T-helper 1 cell treated with Interleukin-12 subunit alpha and Interleukin-12 subunit beta and Interleukin-4 antibody, amounts not matched to agents 30 μg/mL and 1 μg/mL, for 36 hours (primary cell): ENCODE measurements around the gene ZNF575.
A peak's percentile ranks its signal among the peaks of the same experiment; 100 is the strongest.
"Not testable (repeated sequence)": the region's sequence is repeated elsewhere in the genome, so short reads cannot be mapped to it uniquely, and the experiment has no call there.

Source experiments
- H3K27ac Mint-ChIP-seq: one replicate; pipeline ENCODE4 v1.8.0; 2021; ENCODE audit warnings: mild to moderate bottlenecking, mixed read lengths
- H3K27me3 Mint-ChIP-seq: one replicate; pipeline ENCODE4 v1.8.0; 2021; ENCODE audit warnings: low read depth, mixed read lengths
- H3K36me3 Mint-ChIP-seq: one replicate; pipeline ENCODE4 v1.8.0; 2021; ENCODE audit warnings: low read depth, mixed read lengths
- H3K4me1 Mint-ChIP-seq: one replicate; pipeline ENCODE4 v1.8.0; 2021; ENCODE audit warnings: low read depth, mixed read lengths
- H3K4me3 Mint-ChIP-seq: one replicate; pipeline ENCODE4 v1.8.0; 2021; ENCODE audit warnings: mild to moderate bottlenecking, moderate library complexity, mixed read lengths
- H3K9me3 Mint-ChIP-seq: one replicate; pipeline ENCODE4 v1.8.0; 2021; ENCODE audit warnings: mixed read lengths

The ZNF575 gene

DNA sequence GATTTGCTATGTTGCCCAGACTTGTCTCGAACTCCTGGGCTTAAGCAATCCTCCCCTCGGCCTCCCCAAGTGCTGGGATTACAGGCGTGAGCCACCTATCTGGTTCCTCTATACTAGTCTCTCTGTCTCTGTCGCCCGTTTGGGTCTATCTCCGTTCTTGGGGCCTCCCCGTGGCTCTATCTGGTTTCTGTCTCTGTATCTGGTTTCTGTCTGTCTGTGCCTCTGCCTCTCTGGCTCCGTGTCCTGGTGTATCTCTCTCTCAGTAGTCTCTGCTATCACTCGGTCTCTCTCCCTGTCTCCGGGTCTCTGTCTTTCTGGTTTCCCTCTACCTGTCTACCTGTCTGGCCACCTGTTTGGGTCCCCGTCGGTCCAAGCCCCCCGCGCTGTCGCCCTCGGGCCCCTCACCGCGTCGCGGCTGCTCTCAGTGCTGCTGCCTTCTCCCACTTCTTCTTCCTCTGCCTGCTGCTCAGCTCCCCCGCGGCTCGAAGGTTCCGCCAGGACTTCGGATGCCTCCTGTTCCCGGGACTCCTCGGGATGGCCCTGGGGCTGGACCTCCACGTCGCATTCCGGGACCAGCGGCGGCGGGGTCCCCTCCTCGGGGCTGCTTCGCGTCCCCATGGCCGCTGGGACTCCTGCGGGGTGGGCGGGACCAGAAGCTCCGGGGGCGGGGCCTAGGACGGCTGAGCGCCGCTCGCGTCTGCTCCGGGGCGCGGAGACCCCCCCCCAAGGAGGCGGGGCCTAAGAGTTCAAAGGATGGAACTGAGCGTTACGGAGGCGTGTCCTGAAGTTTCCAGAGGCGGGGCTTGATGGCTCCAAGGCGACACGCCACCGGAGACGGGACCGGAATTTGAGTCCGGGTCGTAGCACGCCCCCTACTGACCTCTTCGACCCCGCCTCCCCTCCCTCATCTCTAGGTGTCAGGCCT is 29.2 kb upstream of the ZNF575 start:
- no peaks in the 10 kb centered on the region for H3K9me3 Mint-ChIP-seq
- peak overlapping the region; percentile 96 for H3K27ac Mint-ChIP-seq
- H3K4me3 Mint-ChIP-seq = peak overlapping the region; percentile 95
- peaks cover 26% of the 10 kb centered on the region for H3K36me3 Mint-ChIP-seq
- peaks cover 23% of the 10 kb centered on the region for H3K4me1 Mint-ChIP-seq
- H3K27me3 Mint-ChIP-seq = no peaks in the 10 kb centered on the region

GRCh38 chr19:43504426-43505185 is 28.4 kb upstream of the ZNF575 start, which contains the start of gene PHLDB3:
Gene PHLDB3 (minus strand): TSS chr19:43504746. CDS start chr19:43504118, 628 bp downstream.
- no peaks in the 10 kb centered on the region for H3K27me3 Mint-ChIP-seq
- peaks cover 23% of the 10 kb centered on the region for H3K4me1 Mint-ChIP-seq
- H3K9me3 Mint-ChIP-seq = no peaks in the 10 kb centered on the region
- H3K4me3 Mint-ChIP-seq = peak within 1 kb of the TSS; percentile 95
- H3K27ac Mint-ChIP-seq = peak within 1 kb of the TSS; percentile 96
- H3K36me3 Mint-ChIP-seq = peaks cover 29% of the 10 kb centered on the region

GRCh38 chr19:43505186-43505456 is 27.9 kb upstream of the ZNF575 start:
- Mint-ChIP-seq H3K9me3 (no peaks in the 10 kb centered on the region), H3K27me3 (no peaks in the 10 kb centered on the region), H3K36me3 (peaks cover 33% of the 10 kb centered on the region), H3K4me3 (peak overlapping the region; percentile 30), H3K27ac (peak overlapping the region; percentile 78), H3K4me1 (peaks cover 22% of the 10 kb centered on the region)

GRCh38 chr19:43505941-43506340 is 27.0 kb upstream of the ZNF575 start:
- H3K27me3 Mint-ChIP-seq = no peaks in the 10 kb centered on the region
- peak overlapping the region; percentile 40 for H3K4me3 Mint-ChIP-seq
- H3K36me3 Mint-ChIP-seq = peaks cover 38% of the 10 kb centered on the region
- peak overlapping the region; percentile 75 for H3K27ac Mint-ChIP-seq
- peaks cover 21% of the 10 kb centered on the region for H3K4me1 Mint-ChIP-seq
- H3K9me3 Mint-ChIP-seq = no peaks in the 10 kb centered on the region

- H3K9me3 Mint-ChIP-seq = no peaks in the 10 kb centered on the region
- peaks cover 43% of the 10 kb centered on the region for H3K36me3 Mint-ChIP-seq
- no peaks in the 10 kb centered on the region for H3K27me3 Mint-ChIP-seq
- no peak overlapping the region for H3K4me3 Mint-ChIP-seq
- H3K4me1 Mint-ChIP-seq = peaks cover 21% of the 10 kb centered on the region
- H3K27ac Mint-ChIP-seq = no peak overlapping the region
Measured at GRCh38 chr19:43506629-43507028, 26.4 kb upstream of the ZNF575 start.

DNA sequence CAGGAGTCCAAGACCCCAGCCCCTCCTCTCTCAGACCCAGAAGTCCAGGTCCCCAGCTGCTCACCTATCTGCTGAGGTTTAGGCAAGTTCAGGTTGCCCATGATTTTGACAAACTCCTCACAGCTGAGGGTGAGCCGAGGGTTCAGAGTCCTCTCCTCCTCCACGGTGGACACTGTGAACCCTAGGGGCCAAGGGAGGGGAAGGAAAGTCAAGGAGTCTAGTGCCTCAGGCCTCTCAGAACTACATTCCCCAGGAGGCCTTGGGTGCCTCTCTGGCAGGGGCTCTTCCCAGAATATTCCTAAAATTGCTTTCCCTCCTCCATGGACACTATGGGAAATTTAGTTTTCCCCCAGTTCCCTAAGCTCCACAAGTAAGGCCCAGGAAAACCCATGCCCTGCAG is 25.1 kb upstream of the ZNF575 start:
- Mint-ChIP-seq H3K4me1 (peaks cover 19% of the 10 kb centered on the region), H3K4me3 (no peak overlapping the region), H3K9me3 (no peaks in the 10 kb centered on the region), H3K27me3 (no peaks in the 10 kb centered on the region), H3K27ac (no peak overlapping the region), H3K36me3 (peaks cover 49% of the 10 kb centered on the region)

DNA sequence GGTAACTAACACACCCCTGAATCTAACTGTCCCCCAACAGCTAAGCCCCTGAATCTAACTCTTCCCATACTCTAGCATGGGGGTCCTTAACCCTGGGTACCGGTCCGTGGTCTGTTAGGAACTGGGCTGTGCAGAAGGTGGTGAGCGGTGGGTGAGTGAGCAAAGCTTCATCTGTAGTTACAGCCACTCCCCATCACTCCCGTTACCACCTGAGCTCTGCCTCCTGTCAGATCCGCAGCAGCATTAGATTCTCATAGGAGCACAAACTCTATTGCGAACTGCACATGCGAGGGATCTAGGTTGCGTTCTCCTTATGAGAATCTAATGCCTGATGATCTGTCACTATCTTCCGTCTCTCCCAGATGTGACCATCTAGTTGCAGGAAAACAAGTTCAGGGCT is 22.3 kb upstream of the ZNF575 start:
- no peak overlapping the region for H3K27ac Mint-ChIP-seq
- no peaks in the 10 kb centered on the region for H3K9me3 Mint-ChIP-seq
- no peaks in the 10 kb centered on the region for H3K27me3 Mint-ChIP-seq
- no peak overlapping the region for H3K4me3 Mint-ChIP-seq
- peaks cover 45% of the 10 kb centered on the region for H3K36me3 Mint-ChIP-seq
- H3K4me1 Mint-ChIP-seq = peaks cover 5% of the 10 kb centered on the region

- no peak overlapping the region for H3K4me3 Mint-ChIP-seq
- no peaks in the 10 kb centered on the region for H3K4me1 Mint-ChIP-seq
- H3K27me3 Mint-ChIP-seq = no peaks in the 10 kb centered on the region
- peaks cover 41% of the 10 kb centered on the region for H3K36me3 Mint-ChIP-seq
- no peak overlapping the region for H3K27ac Mint-ChIP-seq
- no peaks in the 10 kb centered on the region for H3K9me3 Mint-ChIP-seq
Measured at GRCh38 chr19:43511324-43511723, 21.7 kb upstream of the ZNF575 start.

DNA sequence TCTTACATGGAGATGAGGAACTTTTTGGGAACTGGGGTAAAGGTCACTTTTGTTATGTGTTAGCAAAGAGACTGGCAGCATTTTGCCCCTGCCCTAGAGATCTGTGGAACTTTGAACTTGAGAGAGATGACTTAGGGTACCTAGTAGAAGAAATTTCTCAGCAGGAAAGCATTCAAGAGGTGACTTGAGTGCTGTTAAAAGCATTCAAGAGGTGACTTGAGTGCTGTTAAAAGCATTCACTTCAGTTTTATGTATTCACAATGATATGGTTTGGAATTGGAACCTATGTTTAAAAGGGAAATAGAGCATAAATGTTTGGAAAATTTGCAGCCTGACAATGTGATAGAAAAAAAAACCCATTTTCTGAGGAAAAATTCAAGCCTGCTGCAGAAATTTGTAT is 20.6 kb upstream of the ZNF575 start:
- H3K4me3 Mint-ChIP-seq, H3K27me3 Mint-ChIP-seq, H3K9me3 Mint-ChIP-seq, H3K27ac Mint-ChIP-seq, H3K4me1 Mint-ChIP-seq: not testable (repeated sequence)
- H3K36me3 Mint-ChIP-seq = peaks cover 39% of the 10 kb centered on the region

DNA sequence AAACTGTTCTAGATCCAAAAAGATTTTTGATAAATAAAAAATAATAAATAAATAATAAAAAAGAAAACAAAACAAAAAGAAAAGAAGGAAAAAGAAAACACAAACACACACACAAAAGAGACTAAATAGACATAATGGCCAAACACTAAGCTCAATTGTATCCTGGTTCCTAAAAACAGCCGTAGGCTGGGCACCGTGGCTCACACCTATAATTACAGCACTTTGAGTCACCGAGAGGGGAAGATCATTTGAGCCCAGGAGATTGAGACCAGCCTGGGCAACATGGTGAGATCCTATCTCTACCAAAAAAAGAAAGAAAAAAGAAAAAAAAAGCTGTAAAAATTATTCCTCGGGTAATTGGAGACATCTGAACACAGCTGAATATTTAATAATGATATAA is 14.9 kb upstream of the ZNF575 start:
- Mint-ChIP-seq H3K4me1 (peaks cover 9% of the 10 kb centered on the region), H3K36me3 (peaks cover 14% of the 10 kb centered on the region), H3K27me3 (no peaks in the 10 kb centered on the region), H3K9me3 (no peaks in the 10 kb centered on the region), H3K4me3 (no peak overlapping the region), H3K27ac (peak overlapping the region; percentile 46)

DNA sequence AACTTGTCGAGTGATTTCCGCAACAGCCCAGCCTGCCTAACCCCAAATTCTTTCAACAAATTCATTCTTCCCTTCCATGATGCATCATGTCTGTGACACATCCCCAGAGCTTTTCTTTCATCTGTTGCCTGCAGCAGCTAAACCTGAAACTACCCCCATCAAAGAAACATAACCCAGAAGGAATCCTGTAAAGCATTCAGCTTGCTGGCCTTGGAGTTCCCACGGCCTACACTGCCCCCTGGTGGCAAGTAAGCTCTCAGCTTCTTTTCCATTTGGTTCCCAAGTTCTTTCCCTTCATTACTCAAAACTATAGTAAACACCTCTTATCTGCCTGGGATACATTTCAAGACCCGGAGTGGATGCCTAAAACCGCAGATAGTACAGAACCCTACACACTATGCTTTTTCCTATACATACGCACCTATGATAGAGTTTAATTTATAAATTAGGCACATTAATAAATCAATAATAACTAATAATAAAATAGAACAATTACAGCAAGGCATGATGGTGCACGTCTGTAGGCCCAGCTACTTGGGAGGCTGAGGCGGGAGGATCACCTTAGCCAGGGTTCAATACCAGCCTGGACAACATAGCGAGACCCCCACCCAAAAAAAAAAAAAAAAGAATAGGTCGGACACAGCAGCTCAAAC is 13.4 kb upstream of the ZNF575 start:
- Mint-ChIP-seq H3K4me3 (no peak overlapping the region), H3K9me3 (no peaks in the 10 kb centered on the region), H3K27me3 (no peaks in the 10 kb centered on the region), H3K27ac (peak overlapping the region; percentile 51), H3K36me3 (peaks cover 11% of the 10 kb centered on the region), H3K4me1 (peaks cover 10% of the 10 kb centered on the region)

DNA sequence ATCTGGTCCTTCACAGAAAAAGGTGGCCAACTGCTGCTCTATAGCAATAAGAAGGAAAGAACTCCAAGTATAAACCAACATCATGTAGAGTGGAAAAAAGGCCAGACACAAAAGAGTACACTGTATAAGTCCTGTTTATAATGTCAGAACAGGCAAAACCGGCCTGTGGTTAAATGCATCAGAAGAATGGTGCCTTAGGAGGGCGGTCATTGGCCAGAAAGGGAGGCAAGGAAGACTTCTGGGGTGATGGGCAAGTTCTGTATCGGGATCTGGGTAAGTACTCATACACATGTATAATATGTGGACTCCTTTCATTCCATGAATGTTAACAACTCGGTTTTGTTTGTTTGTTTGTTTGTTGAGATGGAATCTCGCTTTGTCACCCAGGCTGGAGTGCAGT is 10.1 kb upstream of the ZNF575 start:
- H3K4me1 Mint-ChIP-seq = peaks cover 23% of the 10 kb centered on the region
- no peak overlapping the region for H3K4me3 Mint-ChIP-seq
- H3K27ac Mint-ChIP-seq = no peak overlapping the region

GRCh38 chr19:43523696-43524095 is 9.3 kb upstream of the ZNF575 start:
- H3K36me3 Mint-ChIP-seq, H3K4me3 Mint-ChIP-seq, H3K27ac Mint-ChIP-seq, H3K27me3 Mint-ChIP-seq, H3K9me3 Mint-ChIP-seq: not testable (repeated sequence)
- peaks cover 22% of the 10 kb centered on the region for H3K4me1 Mint-ChIP-seq

More for the DNA sequence above, 10.1 kb upstream of the ZNF575 start:
- H3K9me3 Mint-ChIP-seq = no peaks in the 10 kb centered on the region
- H3K27me3 Mint-ChIP-seq = no peaks in the 10 kb centered on the region
- peaks cover 6% of the 10 kb centered on the region for H3K36me3 Mint-ChIP-seq

- Mint-ChIP-seq H3K4me1 (peaks cover 18% of the 10 kb centered on the region), H3K9me3 (no peaks in the 10 kb centered on the region), H3K27me3 (no peaks in the 10 kb centered on the region), H3K4me3 (peak overlapping the region; percentile 82), H3K27ac (peak overlapping the region; percentile 84), H3K36me3 (peaks cover 3% of the 10 kb centered on the region)
Measured at GRCh38 chr19:43524922-43525835, 7.8 kb upstream of the ZNF575 start.
